ENCODE data around the gene RASD2.

The RASD2 gene

GRCh38 chr22:35561796-35562526 is 21.3 kb downstream of the RASD2 start:
- no peak for DNase-seq

- DNase-seq = no peak
These were observed 22.6 kb downstream of the RASD2 start for GRCh38 chr22:35563211-35563610.

- DNase-seq = no peak
These were observed 24.6 kb downstream of the RASD2 start for GRCh38 chr22:35564975-35565867.

- no peak for DNase-seq
These were observed 26.9 kb downstream of the RASD2 start for GRCh38 chr22:35567351-35568141.

- no peak for DNase-seq
These were observed 28.4 kb downstream of the RASD2 start for GRCh38 chr22:35568751-35569739.

GRCh38 chr22:35569916-35570315 is 29.3 kb downstream of the RASD2 start:
- no peak for DNase-seq

GRCh38 chr22:35570686-35571194 is 30.1 kb downstream of the RASD2 start:
- DNase-seq = no peak

GRCh38 chr22:35572556-35572955 is 31.9 kb downstream of the RASD2 start:
- no peak for DNase-seq

GRCh38 chr22:35575116-35575748 is 34.6 kb downstream of the RASD2 start:
- DNase-seq = no peak

- no peak for DNase-seq
These were observed 36.0 kb downstream of the RASD2 start for GRCh38 chr22:35576671-35577070.

- no peak for DNase-seq
These were observed 37.4 kb downstream of the RASD2 start for GRCh38 chr22:35577799-35578659.

GRCh38 chr22:35578836-35579575 is 38.4 kb downstream of the RASD2 start:
- no peak for DNase-seq

- DNase-seq = no peak
These were observed 39.9 kb downstream of the RASD2 start for GRCh38 chr22:35580351-35581022.

- DNase-seq = no peak
These were observed 40.4 kb downstream of the RASD2 start for GRCh38 chr22:35581023-35581413.

- DNase-seq = no peak
These were observed 41.7 kb downstream of the RASD2 start for GRCh38 chr22:35582218-35582860.

- peak; percentile 53 for DNase-seq
These were observed 42.4 kb downstream of the RASD2 start for GRCh38 chr22:35582861-35583670.

- no peak for DNase-seq
These were observed 46.1 kb downstream of the RASD2 start for GRCh38 chr22:35586771-35587170.

Data from CD4-positive, alpha-beta T cell treated with Interleukin-4 for 4 hours (primary cell).